HG03521 (cell line): ENCODE measurements around the gene CDC6.

ENCODE experiments used
- ATAC-seq: cut with Tn5 transposase; IDR thresholded peaks from one replicate; pipeline ENCODE4 v1.9.1; 2021; ENCODE audit warnings: mild to moderate bottlenecking, moderate library complexity; ENCODE audit not compliant: unreplicated experiment

CDC6 gene

GRCh38 chr17:40338941-40339649 lies 51.4 kb downstream of the CDC6 start:
- no peak for ATAC-seq

DNA sequence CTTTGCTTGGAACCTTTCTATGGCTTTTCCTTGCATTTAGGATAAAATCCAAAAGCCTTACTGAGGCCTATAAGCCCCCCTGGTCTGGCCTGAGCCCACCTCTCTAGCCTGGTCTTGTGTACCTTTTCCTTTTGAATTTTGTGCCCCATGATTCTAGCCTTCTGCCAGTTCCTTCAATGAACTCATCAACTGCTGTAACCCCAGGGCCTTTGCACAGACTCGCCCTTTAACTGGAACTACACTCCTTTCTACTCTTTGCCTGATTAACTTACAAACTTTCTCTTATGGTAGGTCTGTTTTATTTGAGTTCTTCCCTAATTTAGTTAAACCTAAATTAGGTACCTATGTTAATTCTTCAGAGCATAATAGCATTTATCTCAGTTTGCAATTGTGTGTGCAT lies 52.6 kb downstream of the CDC6 start:
- no peak for ATAC-seq

DNA sequence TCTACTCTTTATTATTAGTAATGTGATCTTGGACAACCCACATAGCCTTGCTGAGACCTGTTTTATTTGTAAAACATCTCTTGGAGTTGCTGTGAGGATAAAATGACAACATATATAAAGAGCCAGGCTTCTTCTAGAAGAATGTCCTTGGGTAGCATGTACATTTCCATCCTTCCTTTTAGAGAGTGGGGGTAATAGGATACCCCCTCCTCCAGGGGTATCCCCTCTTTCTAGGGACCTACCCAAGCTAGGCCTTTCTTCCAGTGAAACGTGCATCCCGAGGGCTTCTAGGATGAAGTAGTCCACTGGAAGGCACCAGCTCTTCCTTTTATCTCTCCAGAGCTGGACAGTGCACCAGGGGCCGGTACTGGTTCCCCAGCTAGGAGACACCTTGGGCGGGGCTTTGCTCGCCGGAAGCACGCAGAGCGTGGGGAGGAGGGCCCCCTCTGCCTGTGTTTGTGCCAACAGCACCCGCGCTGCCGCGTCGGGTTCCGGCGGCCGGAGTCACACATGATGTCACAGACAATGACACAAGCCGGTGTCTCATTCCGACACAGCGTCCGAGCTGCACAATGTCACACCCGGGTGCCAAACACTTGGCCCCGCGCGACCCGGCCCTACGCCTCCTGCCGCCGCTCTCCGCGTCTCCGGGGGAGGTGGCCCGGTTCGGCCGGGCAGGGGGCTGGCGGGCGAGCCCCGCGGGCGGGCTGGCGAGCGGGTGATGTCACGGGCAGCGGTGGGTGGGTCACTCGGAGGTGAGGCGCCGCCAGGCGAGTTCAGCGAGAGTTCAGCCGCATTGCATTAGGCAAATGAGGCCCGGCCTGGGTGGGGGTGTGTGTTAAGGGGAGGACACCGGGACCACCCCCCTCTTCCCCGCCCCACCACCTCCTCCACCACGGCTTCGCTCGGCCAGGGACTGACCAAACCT lies 53.5 kb downstream of the CDC6 start:
- peak; percentile 61 for ATAC-seq

DNA sequence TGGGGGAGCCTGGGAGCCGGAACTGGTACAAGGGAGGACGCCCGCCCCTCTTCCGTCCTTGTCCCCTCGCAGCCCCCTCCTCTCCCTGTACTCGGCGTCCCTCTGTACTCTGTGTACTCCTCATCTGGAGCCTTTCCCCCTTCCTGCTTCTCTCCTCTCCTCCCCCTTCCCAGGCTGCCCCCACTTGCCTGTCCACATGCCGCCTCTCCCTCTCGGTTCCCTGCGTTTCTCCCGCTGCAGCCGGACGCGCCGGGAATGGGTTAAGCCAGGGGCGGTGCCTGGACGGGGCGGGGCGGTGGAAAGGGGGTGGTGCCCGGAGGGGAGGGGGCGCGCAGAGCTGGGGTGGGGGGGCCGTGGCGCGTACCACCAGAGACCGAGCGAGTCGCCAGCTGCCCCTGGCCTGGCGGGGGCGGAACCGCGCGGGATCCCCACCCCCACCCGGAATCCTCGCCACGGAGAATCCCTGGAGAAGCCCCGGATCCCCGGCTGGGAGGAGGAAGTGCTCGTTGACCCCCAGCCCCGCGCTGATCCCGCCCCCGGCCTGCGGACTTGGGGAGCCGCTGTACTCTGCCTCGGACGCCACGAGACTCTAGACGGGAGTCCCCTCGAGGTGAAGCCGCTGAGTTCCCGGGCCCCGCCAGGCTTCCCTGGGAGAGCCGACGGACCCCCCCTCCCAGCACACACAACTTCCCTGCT lies 54.3 kb downstream of the CDC6 start:
- no peak for ATAC-seq

GRCh38 chr17:40342504-40343218 lies 55.0 kb downstream of the CDC6 start:
- no peak for ATAC-seq

GRCh38 chr17:40343219-40344119 lies 55.8 kb downstream of the CDC6 start:
- no peak for ATAC-seq

- ATAC-seq, result no peak
Observed at GRCh38 chr17:40344421-40345160, 56.9 kb downstream of the CDC6 start.

DNA sequence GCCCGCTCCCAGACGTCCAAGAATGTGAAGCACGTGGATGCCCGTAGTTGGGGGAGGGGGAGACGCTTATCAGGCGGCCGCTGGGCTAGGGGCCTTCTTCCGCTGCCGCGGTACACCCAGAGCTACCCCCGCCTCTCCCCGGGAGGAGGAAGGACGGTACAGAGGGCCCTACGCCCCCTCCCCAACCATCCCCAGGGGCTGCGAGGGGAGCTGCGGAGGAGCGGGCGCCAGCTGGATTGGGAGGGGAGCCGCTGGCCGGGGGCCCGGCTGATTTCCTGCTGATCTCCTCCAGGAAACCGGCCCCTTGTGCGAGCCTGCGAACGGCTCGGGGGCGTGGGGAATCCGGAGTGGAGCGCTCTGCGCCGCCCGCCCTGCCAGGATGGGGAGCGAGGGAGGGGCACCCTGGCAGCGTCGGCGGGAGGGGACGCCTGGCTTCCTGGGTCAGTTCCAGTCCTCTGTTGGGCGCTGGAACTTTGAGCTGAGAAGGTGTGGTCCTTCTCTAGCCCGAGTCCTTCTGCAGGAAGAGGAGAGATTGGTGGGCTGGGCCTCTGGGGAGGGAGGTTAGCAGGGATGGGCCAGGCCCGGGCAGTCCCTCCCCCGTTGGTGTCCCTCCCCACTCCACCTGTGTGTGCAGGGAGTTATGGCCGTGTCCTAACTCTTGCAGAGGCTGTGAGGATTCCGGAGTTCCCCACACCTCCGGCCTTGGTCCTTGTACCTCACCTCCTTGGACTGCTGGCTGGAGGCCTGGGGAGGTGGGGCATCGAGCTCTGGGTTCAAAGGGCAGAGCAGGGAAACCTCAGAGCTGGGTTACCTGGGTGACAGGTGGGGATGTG lies 57.7 kb downstream of the CDC6 start:
- no peak for ATAC-seq

- ATAC-seq, result no peak
Observed at GRCh38 chr17:40345994-40346764, 58.5 kb downstream of the CDC6 start.

DNA sequence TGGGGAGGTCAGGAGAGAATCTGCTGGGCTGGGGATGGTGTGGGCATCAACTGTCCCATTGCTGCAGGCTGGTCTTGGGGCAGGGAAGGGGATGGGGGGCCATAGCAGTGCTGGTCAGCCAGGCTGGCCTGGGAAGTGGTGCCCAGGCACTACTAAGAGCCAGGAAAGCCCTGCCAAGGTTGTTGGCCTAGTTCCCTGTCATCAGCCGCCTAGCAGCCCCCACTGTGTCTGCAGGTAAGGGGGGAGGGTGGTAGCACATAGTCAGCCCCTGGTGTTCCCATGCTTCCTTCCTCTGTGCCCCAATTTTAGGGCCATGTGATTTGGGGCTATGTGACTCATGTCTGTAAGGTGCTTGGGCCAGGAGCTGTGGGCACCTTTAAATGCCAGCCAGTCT lies 59.1 kb downstream of the CDC6 start:
- no peak for ATAC-seq

- no peak for ATAC-seq
Observed at GRCh38 chr17:40347319-40348135, 59.8 kb downstream of the CDC6 start.

DNA sequence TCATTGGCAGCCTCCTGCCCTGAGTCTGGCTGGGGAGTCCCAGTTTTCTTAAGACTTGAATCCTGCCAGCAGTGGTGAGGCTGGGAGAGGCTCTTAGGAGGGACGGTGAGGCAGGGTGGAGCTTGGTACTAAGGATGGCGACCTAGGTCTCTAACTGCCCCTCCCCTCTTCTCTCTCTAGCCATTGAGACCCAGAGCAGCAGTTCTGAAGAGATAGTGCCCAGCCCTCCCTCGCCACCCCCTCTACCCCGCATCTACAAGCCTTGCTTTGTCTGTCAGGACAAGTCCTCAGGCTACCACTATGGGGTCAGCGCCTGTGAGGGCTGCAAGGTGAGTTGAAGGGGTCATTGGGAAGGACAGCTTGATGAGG lies 60.4 kb downstream of the CDC6 start:
- no peak for ATAC-seq

- ATAC-seq, result no peak
Observed at GRCh38 chr17:40348562-40349476, 61.1 kb downstream of the CDC6 start.

DNA sequence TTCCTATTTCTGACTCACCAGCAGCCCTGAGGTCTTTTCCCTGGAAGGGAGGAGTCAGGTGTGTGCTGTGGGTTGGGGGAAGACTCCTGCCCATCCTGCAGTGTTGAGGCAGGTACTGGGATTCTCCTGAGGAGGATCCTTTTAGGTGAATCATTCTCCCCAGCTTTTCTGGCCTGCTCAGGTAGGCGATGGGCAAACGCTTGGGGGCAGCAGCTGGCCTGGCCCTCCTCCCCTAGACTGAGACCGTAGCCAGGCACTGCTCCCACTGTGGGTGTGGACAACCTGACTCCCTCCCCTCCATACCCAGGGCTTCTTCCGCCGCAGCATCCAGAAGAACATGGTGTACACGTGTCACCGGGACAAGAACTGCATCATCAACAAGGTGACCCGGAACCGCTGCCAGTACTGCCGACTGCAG lies 61.8 kb downstream of the CDC6 start:
- no peak for ATAC-seq

DNA sequence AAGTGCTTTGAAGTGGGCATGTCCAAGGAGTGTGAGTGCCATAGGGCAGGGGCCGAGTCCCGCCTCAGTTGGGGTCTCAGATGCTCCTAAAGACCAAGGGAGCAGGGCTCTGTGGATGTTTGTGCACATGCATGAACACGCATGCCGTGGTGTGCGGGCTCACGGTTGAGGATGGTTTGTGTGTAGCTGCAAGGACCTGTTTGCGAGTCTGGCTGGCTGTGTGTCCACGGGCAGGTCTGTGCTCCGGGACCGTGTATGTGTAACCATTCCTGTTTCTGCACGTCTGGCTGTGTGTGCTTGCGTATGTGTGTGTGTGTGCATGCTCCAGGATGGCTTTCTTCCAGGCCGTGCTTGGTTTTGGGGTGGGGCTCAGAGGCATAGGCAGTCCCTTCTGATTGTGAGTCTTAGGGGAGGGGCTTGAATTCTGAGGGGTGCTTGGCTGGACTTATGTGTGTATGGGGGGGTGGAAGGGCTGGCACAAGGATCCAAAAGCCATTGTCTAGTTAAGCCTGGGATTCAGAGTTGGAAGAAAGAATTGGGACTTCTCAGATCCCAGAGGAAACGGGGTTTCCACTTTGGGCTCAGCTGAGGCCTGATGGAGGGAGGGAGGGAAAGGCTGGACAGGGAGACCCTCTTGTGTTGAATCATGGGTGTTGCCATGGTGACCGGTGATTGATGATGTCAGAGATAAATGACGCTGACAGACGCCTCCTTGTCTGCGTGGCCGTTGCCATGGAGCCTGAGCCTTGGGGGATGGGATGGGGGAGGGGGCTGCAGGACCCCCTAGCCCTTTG lies 62.4 kb downstream of the CDC6 start:
- no peak for ATAC-seq
